PC-3 (cell line): ENCODE measurements around the gene HNMT. TPM values are rescaled to one million over a fixed set of nuclear protein-coding genes. Genes with fewer than 3 reads are reported as not detected.

Experiments
- ATAC-seq: fragments of 200-7000 bp; cut with Tn5 transposase; 2 replicates; pipeline ENCODE4 v1.9.1; 2020; ENCODE audit warnings: mild to moderate bottlenecking, moderate library complexity
- BruUV-seq: library from RNA; stranded (reverse); fragments of 400-500 nt; replicated peaks from 2 replicates; lab custom pipeline; 2021; lab: Mats Ljungman, UMichigan
- CTCF ChIA-PET: fragments of 300-600 bp; sonication (Branson Sonifier 250); formaldehyde crosslinking; loops from one replicate; lab custom pipeline; 2022; ENCODE audit warnings: antibody characterized with exemption; lab: Charles Lee
- POLR2A ChIA-PET: fragments of 300-600 bp; sonication (Branson Sonifier 250); formaldehyde crosslinking; loops from one replicate; lab custom pipeline; 2022; ENCODE audit warnings: antibody characterized with exemption; ENCODE audit not compliant: unreplicated experiment; lab: Charles Lee
- DNase-seq: peaks from one replicate; pipeline ENCODE4 v3.0.0-alpha.2; 2015
- H2AFZ ChIP-seq: fragments of 300-600 bp; sonication (generic); 2 replicates; pipeline ENCODE4 v1.6.0; 2016; ENCODE audit warnings: antibody characterized with exemption, low read length
- H3F3A ChIP-seq: fragments of 300-600 bp; sonication (generic); one replicate; pipeline ENCODE4 v1.6.0; 2017; ENCODE audit warnings: antibody characterized with exemption, low read length, control low read depth, mild to moderate bottlenecking; ENCODE audit not compliant: unreplicated experiment
- H3K27ac ChIP-seq: fragments of 300-600 bp; sonication (generic); 2 replicates; pipeline ENCODE4 v1.5.1; 2016; ENCODE audit warnings: mild to moderate bottlenecking, low read length
- H3K27me3 ChIP-seq: fragments of 300-600 bp; sonication (generic); 2 replicates; pipeline ENCODE4 v1.6.1; 2016; ENCODE audit warnings: low read length, mixed read lengths
- H3K36me3 ChIP-seq: fragments of 300-600 bp; sonication (generic); 2 replicates; pipeline ENCODE4 v1.6.1; 2016; ENCODE audit warnings: low read depth, mixed run types, low read length, mixed read lengths
- H3K4me1 ChIP-seq: fragments of 300-600 bp; sonication (generic); 2 replicates; pipeline ENCODE4 v1.5.1; 2016; ENCODE audit warnings: low read length; ENCODE audit not compliant: insufficient read depth
- H3K4me2 ChIP-seq: fragments of 300-600 bp; sonication (generic); 2 replicates; pipeline ENCODE4 v1.6.0; 2016; ENCODE audit warnings: low read length
- H3K4me3 ChIP-seq: fragments of 300-600 bp; sonication (generic); 2 replicates; pipeline ENCODE4 v1.5.1; 2016; ENCODE audit warnings: mild to moderate bottlenecking, low read length, mixed read lengths
- H3K79me2 ChIP-seq: fragments of 300-600 bp; sonication (generic); 2 replicates; pipeline ENCODE4 v1.6.1; 2017; ENCODE audit warnings: low read length, mixed read lengths
- H3K9ac ChIP-seq: fragments of 300-600 bp; sonication (generic); 2 replicates; pipeline ENCODE4 v1.6.0; 2016; ENCODE audit warnings: mild to moderate bottlenecking, low read length
- H3K9me2 ChIP-seq: fragments of 300-600 bp; sonication (generic); replicated peaks from 2 replicates; pipeline ENCODE4 v1.6.1; 2016; ENCODE audit warnings: mixed run types, low read length, mixed read lengths
- H3K9me3 ChIP-seq: fragments of 300-600 bp; sonication (generic); 2 replicates; pipeline ENCODE4 v1.6.1; 2016; ENCODE audit warnings: low read length, mixed read lengths
- H4K20me1 ChIP-seq: fragments of 300-600 bp; sonication (generic); 2 replicates; pipeline ENCODE4 v1.6.1; 2016; ENCODE audit warnings: low read length, mixed read lengths
- EZH2 ChIP-seq: fragments of 300-600 bp; sonication (generic); IDR thresholded peaks from one replicate; pipeline ENCODE4 v1.6.1; 2017; ENCODE audit warnings: antibody characterized with exemption, mild to moderate bottlenecking, low read length; ENCODE audit not compliant: unreplicated experiment
- EZH2phosphoT487 ChIP-seq: fragments of 300-600 bp; sonication (generic); IDR thresholded peaks from 2 replicates; pipeline ENCODE4 v1.6.1; 2018; ENCODE audit warnings: mild to moderate bottlenecking, antibody characterized with exemption, low read length, borderline replicate concordance
- intact Hi-C: fragments of 100-400 bp; cut with micrococcal nuclease; formaldehyde crosslinking; loops from 2 replicates; pipeline ENCODE4 v1.9.0; 2023
- total RNA-seq: library from RNA; depleted of rRNA; stranded (reverse); fragments of >200 nt; gene quantifications from 2 replicates; pipeline ENCODE4 v1.2.3, GENCODE V29; 2014
- TF ChIP-seq, protein P1 (sequence below): fragments of 300-600 bp; sonication (generic); conservative IDR thresholded peaks from 2 replicates; pipeline ENCODE4 v1.5.1; 2017; ENCODE audit warnings: antibody characterized with exemption, low read depth, mild to moderate bottlenecking, low read length

Gene HNMT
- total RNA-seq, 1 experiment from 2014 or later: 7.1 TPM

GRCh38 chr2:137975280-137976271 is 11.3 kb downstream of the HNMT start:
- intact Hi-C loops: no loop called here
- DNase-seq: peak; percentile 93
- ChIA-PET CTCF (interaction anchor here (0.6 kb wide), 1 partner anchor 12 kb away, joined by 10 read pairs; no protein-coding TSS in a partner anchor), POLR2A (interaction anchor here (0.6 to 0.7 kb wide), 2 partner anchors 20 to 515 kb away, joined by 3 to 6 read pairs; no protein-coding TSS in a partner anchor)
- Histone ChIP-seq H2AFZ (no peak overlapping the region), H3K27me3 (no peaks in the 10 kb centered on the region), H3K79me2 (no peaks in the 10 kb centered on the region), H4K20me1 (no peaks in the 10 kb centered on the region), H3K4me1 (peaks cover 31% of the 10 kb centered on the region), H3K9me3 (no peaks in the 10 kb centered on the region), H3K4me3 (peak overlapping the region; percentile 51; the same call in 1 of the 2 replicates), H3K9ac (peak overlapping the region; percentile 66), H3K36me3 (no peaks in the 10 kb centered on the region), H3K9me2 (no peaks in the 10 kb centered on the region), H3K4me2 (peak overlapping the region; percentile 82), H3K27ac (peak overlapping the region; percentile 80), H3F3A (no peaks in the 10 kb centered on the region)
- peak; percentile 80 for ATAC-seq
- no TSS peak for BruUV-seq
- TF ChIP-seq, protein P1, sequence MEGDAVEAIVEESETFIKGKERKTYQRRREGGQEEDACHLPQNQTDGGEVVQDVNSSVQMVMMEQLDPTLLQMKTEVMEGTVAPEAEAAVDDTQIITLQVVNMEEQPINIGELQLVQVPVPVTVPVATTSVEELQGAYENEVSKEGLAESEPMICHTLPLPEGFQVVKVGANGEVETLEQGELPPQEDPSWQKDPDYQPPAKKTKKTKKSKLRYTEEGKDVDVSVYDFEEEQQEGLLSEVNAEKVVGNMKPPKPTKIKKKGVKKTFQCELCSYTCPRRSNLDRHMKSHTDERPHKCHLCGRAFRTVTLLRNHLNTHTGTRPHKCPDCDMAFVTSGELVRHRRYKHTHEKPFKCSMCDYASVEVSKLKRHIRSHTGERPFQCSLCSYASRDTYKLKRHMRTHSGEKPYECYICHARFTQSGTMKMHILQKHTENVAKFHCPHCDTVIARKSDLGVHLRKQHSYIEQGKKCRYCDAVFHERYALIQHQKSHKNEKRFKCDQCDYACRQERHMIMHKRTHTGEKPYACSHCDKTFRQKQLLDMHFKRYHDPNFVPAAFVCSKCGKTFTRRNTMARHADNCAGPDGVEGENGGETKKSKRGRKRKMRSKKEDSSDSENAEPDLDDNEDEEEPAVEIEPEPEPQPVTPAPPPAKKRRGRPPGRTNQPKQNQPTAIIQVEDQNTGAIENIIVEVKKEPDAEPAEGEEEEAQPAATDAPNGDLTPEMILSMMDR: no peak
- no peak for TF ChIP-seq EZH2
- no peak for TF ChIP-seq EZH2phosphoT487

DNA sequence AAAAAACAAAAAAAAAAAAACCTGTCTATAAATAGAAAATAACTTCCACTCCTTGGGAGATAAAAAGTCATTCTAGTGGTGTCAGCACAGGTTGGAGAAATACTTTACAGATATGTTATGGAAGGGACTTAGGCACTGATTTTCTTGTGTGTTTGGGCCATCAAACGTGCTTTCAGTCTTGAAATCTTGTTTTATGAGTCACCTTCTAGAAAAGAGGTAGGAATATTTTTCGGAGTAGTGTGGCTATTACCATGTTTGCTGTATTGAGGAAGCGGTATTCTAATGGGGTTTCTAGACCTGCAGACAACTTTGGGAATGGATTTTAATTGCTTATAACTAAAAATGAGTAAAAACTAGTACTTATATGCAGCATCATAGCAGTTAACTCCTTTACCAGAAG is 12.0 kb downstream of the HNMT start:
- Histone ChIP-seq H3K9ac (peak overlapping the region; percentile 66), H4K20me1 (no peaks in the 10 kb centered on the region), H2AFZ (no peak overlapping the region), H3K4me3 (no peak overlapping the region), H3F3A (no peaks in the 10 kb centered on the region), H3K36me3 (no peaks in the 10 kb centered on the region), H3K27ac (peak overlapping the region; percentile 80), H3K9me2 (no peaks in the 10 kb centered on the region), H3K27me3 (no peaks in the 10 kb centered on the region), H3K9me3 (no peaks in the 10 kb centered on the region), H3K79me2 (no peaks in the 10 kb centered on the region), H3K4me1 (peaks cover 28% of the 10 kb centered on the region), H3K4me2 (peak overlapping the region; percentile 82; the same call in 1 of the 2 replicates)
- DNase-seq (peak; percentile 42), ATAC-seq (no peak)
- ChIA-PET POLR2A (no interaction called here), CTCF (no interaction called here)
- no TSS peak for BruUV-seq
- TF ChIP-seq, protein P1: no peak
- TF ChIP-seq EZH2phosphoT487 (no peak), EZH2 (no peak)
- intact Hi-C loops: no loop called here
